Gastrocnemius medialis (tissue), 4 donors: ENCODE data around the gene GATA2. TPM values are rescaled to one million over a fixed set of nuclear protein-coding genes. Genes with fewer than 3 reads are reported as not detected.

ENCODE experiments used
- ATAC-seq, 2 donors: fragments of 150-250 bp; one replicate each; pipeline ENCODE4 v1.9.1; 2016
- DNase-seq, 2 donors: peaks; one replicate each; pipeline ENCODE4 v3.0.0-alpha.2; 2019
- H3K27ac ChIP-seq, 4 donors: fragments of 200-600 bp; sonication (generic); 1 replicate in 1 of 4; 2 replicates in 3 of 4; pipeline ENCODE4 v1.5.1; 2016 to 2018; ENCODE audit warnings: mild to moderate bottlenecking in 2 of 4, moderate library complexity in 1 of 4
- H3K27me3 ChIP-seq, 3 donors: fragments of 200-600 bp; sonication (generic) in 2 of 3; 1 replicate in 1 of 3; 2 replicates in 2 of 3; pipeline versions ENCODE4 v1.5.1 to v1.6.0; 2016 to 2019; ENCODE audit warnings: mild to moderate bottlenecking in 1 of 3, moderate library complexity in 1 of 3
- H3K36me3 ChIP-seq, 2 donors: fragments of 200-600 bp; sonication (generic) in 1 of 2; one replicate each; pipeline ENCODE4 v1.5.1; 2017 to 2018
- H3K4me1 ChIP-seq, 2 donors: fragments of 200-600 bp; sonication (generic) in 1 of 2; one replicate each; pipeline ENCODE4 v1.5.1; 2016 to 2017; ENCODE audit warnings: mild to moderate bottlenecking in 2 of 2
- H3K4me3 ChIP-seq, 4 donors: fragments of 200-600 bp; sonication (generic) in 3 of 4; 1 replicate in 1 of 4; 2 replicates in 3 of 4; pipeline ENCODE4 v1.5.1; 2016 to 2019; ENCODE audit warnings: mild to moderate bottlenecking in 2 of 4
- H3K9me3 ChIP-seq, 3 donors: fragments of 200-600 bp; sonication (generic) in 2 of 3; 1 replicate in 1 of 3; 2 replicates in 2 of 3; pipeline ENCODE4 v1.5.1; 2016 to 2019
- POLR2A ChIP-seq, 2 donors: fragments of 450-650 bp; IDR thresholded peaks; one replicate each; pipeline ENCODE4 v1.6.1; 2017; ENCODE audit warnings: antibody characterized with exemption in 2 of 2, mild to moderate bottlenecking in 2 of 2, moderate library complexity in 2 of 2
- in situ Hi-C, 4 donors: fragments of 200-750 bp; cut with MboI; loops; one replicate each; pipeline versions ENCODE4 v1.15.0 to v1.8.0; 2017; ENCODE audit warnings: low sequenced_read_pairs in 4 of 4
- intact Hi-C: fragments of 100-400 bp; cut with DNase I; formaldehyde crosslinking; loops from one replicate; pipeline ENCODE4 v1.15.1; 2023; ENCODE audit warnings: low total_unique reads
- total RNA-seq, 4 donors: library from RNA; depleted of rRNA; stranded (reverse); fragments of >200 nt; gene quantifications; one replicate each; pipeline versions ENCODE4 v1.1.0 to v1.2.3, GENCODE V29; 2016
- TF ChIP-seq, protein P1 (sequence below), 5 experiments: fragments of 450-650 bp in 3 of 5; fragments of 200-600 bp in 2 of 5; sonication (generic) in 2 of 5; IDR thresholded peaks in 4 of 5; conservative IDR thresholded peaks in 1 of 5; 1 replicate in 4 of 5; 2 replicates in 1 of 5; pipeline ENCODE4 v1.5.1; 2016 to 2019; ENCODE audit warnings: antibody characterized with exemption in 5 of 5, mild to moderate bottlenecking in 3 of 5, moderate library complexity in 3 of 5

The GATA2 gene
- total RNA-seq, 4 donors from 2014 or later = 9.0 to 14.4 (median 12.7) TPM

GRCh38 chr3:128447561-128448013, 45.4 kb downstream of the GATA2 start:
- no peak for DNase-seq
- no peak overlapping the region for H3K27ac ChIP-seq
- intact Hi-C loops = no loop called here
- no peak for TF ChIP-seq POLR2A (IDR thresholded peaks at IDR 0.05)
- TF ChIP-seq, protein P1, sequence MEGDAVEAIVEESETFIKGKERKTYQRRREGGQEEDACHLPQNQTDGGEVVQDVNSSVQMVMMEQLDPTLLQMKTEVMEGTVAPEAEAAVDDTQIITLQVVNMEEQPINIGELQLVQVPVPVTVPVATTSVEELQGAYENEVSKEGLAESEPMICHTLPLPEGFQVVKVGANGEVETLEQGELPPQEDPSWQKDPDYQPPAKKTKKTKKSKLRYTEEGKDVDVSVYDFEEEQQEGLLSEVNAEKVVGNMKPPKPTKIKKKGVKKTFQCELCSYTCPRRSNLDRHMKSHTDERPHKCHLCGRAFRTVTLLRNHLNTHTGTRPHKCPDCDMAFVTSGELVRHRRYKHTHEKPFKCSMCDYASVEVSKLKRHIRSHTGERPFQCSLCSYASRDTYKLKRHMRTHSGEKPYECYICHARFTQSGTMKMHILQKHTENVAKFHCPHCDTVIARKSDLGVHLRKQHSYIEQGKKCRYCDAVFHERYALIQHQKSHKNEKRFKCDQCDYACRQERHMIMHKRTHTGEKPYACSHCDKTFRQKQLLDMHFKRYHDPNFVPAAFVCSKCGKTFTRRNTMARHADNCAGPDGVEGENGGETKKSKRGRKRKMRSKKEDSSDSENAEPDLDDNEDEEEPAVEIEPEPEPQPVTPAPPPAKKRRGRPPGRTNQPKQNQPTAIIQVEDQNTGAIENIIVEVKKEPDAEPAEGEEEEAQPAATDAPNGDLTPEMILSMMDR (IDR thresholded peaks at IDR 0.05 in 4 of 5, conservative IDR thresholded peaks at IDR 0.05 in 1 of 5) = no peak
- H3K36me3 ChIP-seq = no peaks in the 10 kb centered on the region
- H3K27me3 ChIP-seq = no peaks in the 10 kb centered on the region
- no peak overlapping the region for H3K4me3 ChIP-seq
- H3K4me1 ChIP-seq = no peaks in the 10 kb centered on the region
- H3K9me3 ChIP-seq = no peaks in the 10 kb centered on the region
- in situ Hi-C loops = loop anchor here in 1 of 4 donors (25.0 kb wide), 1 partner anchor 140 kb away; no protein-coding TSS in a partner anchor
- no peak for ATAC-seq

DNA sequence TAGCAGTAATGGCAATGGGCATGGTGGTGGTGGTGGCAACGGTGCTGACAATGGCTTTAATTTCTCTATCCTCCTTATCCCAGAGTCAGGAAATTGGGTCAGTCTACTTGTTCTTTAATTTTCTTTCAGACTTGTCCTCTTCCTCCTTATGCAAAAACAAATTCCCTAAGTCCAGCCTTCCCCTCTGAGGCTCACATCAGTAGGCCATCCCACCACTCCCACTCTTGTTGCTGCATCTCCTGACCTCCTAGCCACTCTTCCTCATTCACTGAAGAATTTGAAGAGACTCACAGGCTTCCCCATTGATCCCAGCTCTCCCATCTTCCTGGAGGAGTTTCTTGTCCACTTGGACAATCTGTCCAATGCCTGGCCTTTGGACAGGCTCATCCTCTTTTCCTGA, 46.2 kb downstream of the GATA2 start:
- Histone ChIP-seq H3K27me3 (no peaks in the 10 kb centered on the region), H3K27ac (no peak overlapping the region), H3K4me3 (no peak overlapping the region), H3K4me1 (no peaks in the 10 kb centered on the region), H3K9me3 (no peaks in the 10 kb centered on the region), H3K36me3 (no peaks in the 10 kb centered on the region)
- TF ChIP-seq, protein P1 (IDR thresholded peaks at IDR 0.05 in 4 of 5, conservative IDR thresholded peaks at IDR 0.05 in 1 of 5) = no peak
- TF ChIP-seq POLR2A (IDR thresholded peaks at IDR 0.05) = no peak
- ATAC-seq (no peak), DNase-seq (no peak)
- intact Hi-C loops (no loop called here), in situ Hi-C loops (loop anchor here in 1 of 4 donors (25.0 kb wide), 1 partner anchor 140 kb away; no protein-coding TSS in a partner anchor)

GRCh38 chr3:128445357-128445756, 47.6 kb downstream of the GATA2 start:
- no peak overlapping the region for H3K4me3 ChIP-seq
- in situ Hi-C loops = loop anchor here in 1 of 4 donors (25.0 kb wide), 1 partner anchor 142 kb away; no protein-coding TSS in a partner anchor
- intact Hi-C loops = no loop called here
- H3K9me3 ChIP-seq = no peaks in the 10 kb centered on the region
- H3K36me3 ChIP-seq = no peaks in the 10 kb centered on the region
- no peaks in the 10 kb centered on the region for H3K27me3 ChIP-seq
- DNase-seq (no peak), ATAC-seq (no peak)
- no peak overlapping the region for H3K27ac ChIP-seq
- H3K4me1 ChIP-seq = no peaks in the 10 kb centered on the region
- TF ChIP-seq POLR2A (IDR thresholded peaks at IDR 0.05) = no peak
- TF ChIP-seq, protein P1 (IDR thresholded peaks at IDR 0.05 in 4 of 5, conservative IDR thresholded peaks at IDR 0.05 in 1 of 5) = no peak

DNA sequence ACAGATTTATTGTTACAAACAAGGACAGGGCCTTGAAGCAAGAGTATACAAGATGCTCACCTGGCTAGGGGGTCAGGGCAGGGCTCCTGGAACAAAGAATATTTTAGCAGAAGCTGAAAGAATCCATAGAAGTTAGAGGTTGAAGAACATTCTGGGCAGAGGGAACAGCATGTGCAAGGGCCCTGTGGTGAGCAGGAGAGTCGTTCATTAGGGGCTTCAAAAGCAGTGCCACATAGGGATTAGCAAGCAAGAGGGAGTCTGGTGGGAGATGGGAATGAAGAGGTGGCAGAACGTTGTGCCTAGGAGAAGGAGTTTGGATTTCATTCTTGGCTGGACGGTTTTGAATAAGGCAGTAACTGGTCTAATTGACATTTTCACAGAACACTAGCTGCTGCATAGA, 49.2 kb downstream of the GATA2 start:
- in situ Hi-C loops = loop anchor here in 1 of 4 donors (25.0 kb wide), 1 partner anchor 144 kb away; no protein-coding TSS in a partner anchor
- no peak for DNase-seq

More for the DNA sequence above, 49.2 kb downstream of the GATA2 start:
- H3K27ac ChIP-seq = no peak overlapping the region
- H3K27me3 ChIP-seq = no peaks in the 10 kb centered on the region
- intact Hi-C loops = no loop called here
- no peaks in the 10 kb centered on the region for H3K4me1 ChIP-seq
- ATAC-seq = no peak
- no peaks in the 10 kb centered on the region for H3K36me3 ChIP-seq
- TF ChIP-seq, protein P1 (IDR thresholded peaks at IDR 0.05 in 4 of 5, conservative IDR thresholded peaks at IDR 0.05 in 1 of 5) = no peak
- TF ChIP-seq POLR2A (IDR thresholded peaks at IDR 0.05) = no peak
- H3K4me3 ChIP-seq = no peak overlapping the region
- H3K9me3 ChIP-seq = no peaks in the 10 kb centered on the region
